ENCODE measurements around the gene NTN1.

DNA sequence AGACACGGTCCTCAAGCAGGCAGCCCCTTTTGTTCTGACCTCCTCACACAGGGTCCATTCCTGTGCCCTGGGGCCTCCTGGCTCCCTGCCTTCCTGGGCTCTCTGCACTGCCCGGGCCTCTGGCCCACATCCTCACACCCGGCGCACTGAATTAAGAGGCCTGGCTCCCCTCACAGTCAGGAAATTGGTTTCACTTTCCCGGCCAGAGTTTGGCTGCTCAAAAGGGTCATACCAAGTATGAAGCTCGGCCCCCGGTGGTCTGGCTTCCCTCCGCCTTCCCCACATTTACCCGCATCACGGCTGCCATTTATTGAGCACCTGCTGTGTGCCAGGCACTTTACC lies 220.0 kb downstream of the NTN1 start:
- TF ChIP-seq, protein P1, sequence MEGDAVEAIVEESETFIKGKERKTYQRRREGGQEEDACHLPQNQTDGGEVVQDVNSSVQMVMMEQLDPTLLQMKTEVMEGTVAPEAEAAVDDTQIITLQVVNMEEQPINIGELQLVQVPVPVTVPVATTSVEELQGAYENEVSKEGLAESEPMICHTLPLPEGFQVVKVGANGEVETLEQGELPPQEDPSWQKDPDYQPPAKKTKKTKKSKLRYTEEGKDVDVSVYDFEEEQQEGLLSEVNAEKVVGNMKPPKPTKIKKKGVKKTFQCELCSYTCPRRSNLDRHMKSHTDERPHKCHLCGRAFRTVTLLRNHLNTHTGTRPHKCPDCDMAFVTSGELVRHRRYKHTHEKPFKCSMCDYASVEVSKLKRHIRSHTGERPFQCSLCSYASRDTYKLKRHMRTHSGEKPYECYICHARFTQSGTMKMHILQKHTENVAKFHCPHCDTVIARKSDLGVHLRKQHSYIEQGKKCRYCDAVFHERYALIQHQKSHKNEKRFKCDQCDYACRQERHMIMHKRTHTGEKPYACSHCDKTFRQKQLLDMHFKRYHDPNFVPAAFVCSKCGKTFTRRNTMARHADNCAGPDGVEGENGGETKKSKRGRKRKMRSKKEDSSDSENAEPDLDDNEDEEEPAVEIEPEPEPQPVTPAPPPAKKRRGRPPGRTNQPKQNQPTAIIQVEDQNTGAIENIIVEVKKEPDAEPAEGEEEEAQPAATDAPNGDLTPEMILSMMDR (IDR thresholded peaks at IDR 0.05) = no peak
- TF ChIP-seq POLR2A (IDR thresholded peaks at IDR 0.05) = no peak
